Nephron (organoid): ENCODE data around the gene TBPL1.
A peak's percentile ranks its signal among the peaks of the same experiment; 100 is the strongest.

Experiments
- H3K27ac Mint-ChIP-seq, 3 experiments: 2 replicates each; pipeline ENCODE4 v1.8.0; 2020; ENCODE audit warnings: mixed read lengths in 3 of 3, mild to moderate bottlenecking in 2 of 3, moderate library complexity in 1 of 3
- H3K27me3 Mint-ChIP-seq: 2 replicates; pipeline ENCODE4 v1.8.0; 2021; ENCODE audit warnings: low read depth, mild to moderate bottlenecking, moderate library complexity, mixed read lengths
- H3K36me3 Mint-ChIP-seq: 2 replicates; pipeline ENCODE4 v1.8.0; 2020; ENCODE audit warnings: low read depth, mixed read lengths
- H3K4me1 Mint-ChIP-seq: 2 replicates; pipeline ENCODE4 v1.8.0; 2020; ENCODE audit warnings: mixed read lengths
- H3K4me3 Mint-ChIP-seq, 3 experiments: 2 replicates each; pipeline ENCODE4 v1.8.0; 2020; ENCODE audit warnings: mild to moderate bottlenecking in 3 of 3, mixed read lengths in 3 of 3, moderate library complexity in 2 of 3
- H3K9me3 Mint-ChIP-seq: 2 replicates; pipeline ENCODE4 v1.8.0; 2020; ENCODE audit warnings: mixed read lengths
- TF ChIP-seq, protein P1 (sequence below), 3 experiments: fragments of 200-600 bp; sonication (generic); IDR thresholded peaks; one replicate each; pipeline ENCODE4 v1.5.0; 2021; ENCODE audit warnings: antibody characterized with exemption in 3 of 3; ENCODE audit not compliant: unreplicated experiment in 3 of 3

TBPL1 gene

DNA sequence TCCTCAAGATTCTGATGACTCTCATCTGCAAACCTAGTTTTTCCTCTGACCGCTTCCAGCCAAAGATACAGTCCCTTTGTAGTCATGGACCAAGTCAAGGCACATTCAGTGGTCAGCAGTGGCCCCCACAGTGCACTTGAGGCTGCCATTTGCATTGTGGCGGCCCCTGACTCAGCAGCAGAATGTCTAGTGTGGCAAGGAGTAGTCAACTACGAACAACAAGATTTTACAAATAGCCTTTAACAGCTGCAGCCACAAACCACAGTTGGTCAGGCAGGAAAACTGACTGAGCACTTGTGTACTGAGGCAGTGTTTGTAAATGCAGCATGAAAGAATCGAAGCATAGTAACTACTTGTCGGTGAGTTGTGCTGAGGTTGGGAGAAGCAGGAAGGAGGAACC is 49.8 kb downstream of the TBPL1 start:
- Mint-ChIP-seq H3K36me3 (no peaks in the 10 kb centered on the region), H3K27ac (peak overlapping the region in 2 of 3 experiments; percentile 0 to 3), H3K4me1 (peaks cover 19% of the 10 kb centered on the region), H3K4me3 (no peak overlapping the region), H3K9me3 (no peaks in the 10 kb centered on the region), H3K27me3 (peaks cover 4% of the 10 kb centered on the region)
- TF ChIP-seq, protein P1, sequence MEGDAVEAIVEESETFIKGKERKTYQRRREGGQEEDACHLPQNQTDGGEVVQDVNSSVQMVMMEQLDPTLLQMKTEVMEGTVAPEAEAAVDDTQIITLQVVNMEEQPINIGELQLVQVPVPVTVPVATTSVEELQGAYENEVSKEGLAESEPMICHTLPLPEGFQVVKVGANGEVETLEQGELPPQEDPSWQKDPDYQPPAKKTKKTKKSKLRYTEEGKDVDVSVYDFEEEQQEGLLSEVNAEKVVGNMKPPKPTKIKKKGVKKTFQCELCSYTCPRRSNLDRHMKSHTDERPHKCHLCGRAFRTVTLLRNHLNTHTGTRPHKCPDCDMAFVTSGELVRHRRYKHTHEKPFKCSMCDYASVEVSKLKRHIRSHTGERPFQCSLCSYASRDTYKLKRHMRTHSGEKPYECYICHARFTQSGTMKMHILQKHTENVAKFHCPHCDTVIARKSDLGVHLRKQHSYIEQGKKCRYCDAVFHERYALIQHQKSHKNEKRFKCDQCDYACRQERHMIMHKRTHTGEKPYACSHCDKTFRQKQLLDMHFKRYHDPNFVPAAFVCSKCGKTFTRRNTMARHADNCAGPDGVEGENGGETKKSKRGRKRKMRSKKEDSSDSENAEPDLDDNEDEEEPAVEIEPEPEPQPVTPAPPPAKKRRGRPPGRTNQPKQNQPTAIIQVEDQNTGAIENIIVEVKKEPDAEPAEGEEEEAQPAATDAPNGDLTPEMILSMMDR (IDR thresholded peaks at IDR 0.05; ENCODE audit: unreplicated experiment in 3 of 3), result no peak

DNA sequence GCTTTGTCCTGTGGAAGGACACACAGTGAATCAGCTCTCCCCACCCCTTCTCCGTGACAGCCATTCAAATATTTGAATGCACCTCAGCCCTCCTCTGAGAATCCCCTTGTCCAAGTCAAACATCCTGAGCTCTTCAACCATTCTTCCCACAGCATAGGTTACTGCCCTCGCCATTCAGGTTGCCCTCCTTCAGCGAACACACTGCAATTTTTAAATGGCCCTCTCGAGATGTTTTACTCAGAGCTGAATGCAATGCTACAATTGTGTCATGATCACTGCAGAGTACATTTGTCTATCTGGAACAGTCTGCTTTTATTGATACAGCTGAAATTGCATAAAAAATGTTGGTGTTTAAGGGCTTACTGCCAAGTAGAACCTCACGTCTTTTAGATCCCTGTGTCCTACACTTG is 50.5 kb downstream of the TBPL1 start:
- TF ChIP-seq, protein P1 (IDR thresholded peaks at IDR 0.05; ENCODE audit: unreplicated experiment in 3 of 3), result no peak
- peaks cover 4% of the 10 kb centered on the region for H3K27me3 Mint-ChIP-seq
- H3K4me3 Mint-ChIP-seq, result no peak overlapping the region

DNA sequence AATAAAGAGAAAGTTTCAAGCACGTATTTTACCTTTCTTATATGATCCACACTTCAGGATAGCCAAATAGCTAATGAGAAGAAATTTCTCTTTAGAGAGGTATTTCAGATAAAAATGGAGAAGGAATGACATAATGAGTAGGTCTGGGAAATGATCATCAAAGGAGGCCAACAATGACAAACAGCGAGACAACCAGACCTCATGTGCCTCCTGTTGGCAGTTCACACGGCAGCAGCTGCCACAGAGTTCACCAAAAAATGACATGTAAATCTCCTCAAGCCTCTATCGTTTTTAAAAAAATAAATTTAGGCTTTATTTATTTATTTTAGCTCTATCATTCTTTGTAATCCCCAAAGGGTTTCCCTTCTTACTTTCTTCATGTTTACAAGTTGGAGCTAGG is 51.7 kb downstream of the TBPL1 start:
- Mint-ChIP-seq H3K36me3 (no peaks in the 10 kb centered on the region), H3K27ac (no peak overlapping the region), H3K4me1 (peaks cover 19% of the 10 kb centered on the region), H3K27me3 (peaks cover 4% of the 10 kb centered on the region), H3K9me3 (no peaks in the 10 kb centered on the region), H3K4me3 (no peak overlapping the region)
- TF ChIP-seq, protein P1 (IDR thresholded peaks at IDR 0.05; ENCODE audit: unreplicated experiment in 3 of 3), result no peak

More for the DNA sequence above, 50.5 kb downstream of the TBPL1 start:
- peak overlapping the region; percentile 0 to 51 (median 3) for H3K27ac Mint-ChIP-seq
- H3K9me3 Mint-ChIP-seq, result no peaks in the 10 kb centered on the region
- H3K36me3 Mint-ChIP-seq, result no peaks in the 10 kb centered on the region
- H3K4me1 Mint-ChIP-seq, result peaks cover 19% of the 10 kb centered on the region

DNA sequence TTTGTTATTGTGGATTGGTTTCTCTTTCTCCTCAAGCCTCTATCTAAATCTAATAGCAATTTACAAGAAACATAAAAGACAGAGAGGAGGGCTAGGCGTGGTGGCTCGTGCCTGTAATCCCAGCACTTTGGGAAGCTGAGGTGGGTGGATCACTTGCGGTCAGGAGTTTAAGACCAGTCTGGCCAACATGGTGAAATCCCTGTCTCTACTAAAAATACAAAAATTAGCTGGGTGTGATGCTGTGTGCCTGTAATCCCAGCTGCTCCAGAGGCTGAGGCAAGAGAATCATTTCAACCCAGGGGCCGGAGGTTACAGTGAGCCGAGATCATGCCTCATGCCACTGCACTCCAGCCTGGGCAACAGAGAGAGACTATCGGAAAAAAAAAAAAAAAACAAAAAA is 52.8 kb downstream of the TBPL1 start:
- Mint-ChIP-seq H3K4me3 (no peak overlapping the region), H3K27me3 (peaks cover 4% of the 10 kb centered on the region), H3K9me3 (no peaks in the 10 kb centered on the region), H3K36me3 (no peaks in the 10 kb centered on the region), H3K4me1 (peaks cover 19% of the 10 kb centered on the region), H3K27ac (no peak overlapping the region)
- TF ChIP-seq, protein P1 (IDR thresholded peaks at IDR 0.05; ENCODE audit: unreplicated experiment in 3 of 3), result no peak

DNA sequence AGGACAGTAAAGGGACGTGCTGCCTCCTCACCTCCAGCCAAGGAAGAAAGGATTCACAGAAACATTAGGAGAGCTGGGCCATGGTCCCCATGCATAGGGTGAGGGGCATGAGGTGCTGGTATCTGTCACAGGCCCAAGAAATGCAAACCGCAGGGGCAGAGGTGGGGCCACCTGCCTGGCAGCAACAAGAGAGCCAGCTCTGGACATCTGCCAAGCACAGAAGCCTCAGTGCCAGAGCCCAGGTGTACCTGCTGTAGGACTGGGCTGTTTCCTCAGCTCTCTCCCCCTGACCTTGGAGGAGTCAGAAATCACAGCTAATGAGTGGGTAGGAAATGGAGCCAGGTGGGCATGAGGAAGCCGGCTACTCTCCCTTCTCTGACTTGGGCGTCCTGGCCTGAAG is 54.1 kb downstream of the TBPL1 start:
- Mint-ChIP-seq H3K27ac (no peak overlapping the region), H3K4me3 (no peak overlapping the region), H3K4me1 (peaks cover 19% of the 10 kb centered on the region), H3K36me3 (no peaks in the 10 kb centered on the region), H3K9me3 (no peaks in the 10 kb centered on the region), H3K27me3 (peaks cover 4% of the 10 kb centered on the region)
- TF ChIP-seq, protein P1 (IDR thresholded peaks at IDR 0.05; ENCODE audit: unreplicated experiment in 3 of 3), result no peak

DNA sequence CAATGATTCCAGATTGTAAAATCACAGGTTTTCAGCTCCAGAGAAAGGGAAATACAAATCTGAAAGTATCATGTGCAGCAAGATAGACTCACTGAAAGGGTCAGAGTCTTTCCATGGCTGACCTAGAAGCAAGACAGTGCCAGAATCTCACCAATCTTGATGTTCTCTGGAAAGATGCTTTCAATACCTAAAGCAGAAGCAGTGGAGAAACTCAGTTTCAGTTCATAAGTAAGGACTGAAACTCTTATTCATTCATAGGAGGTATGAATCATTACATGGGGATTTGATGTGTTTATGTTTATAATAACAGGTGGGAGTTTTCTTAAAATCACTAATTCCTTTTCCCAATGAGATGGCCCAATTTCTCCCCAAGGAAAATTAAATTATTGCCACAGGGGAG is 56.9 kb downstream of the TBPL1 start:
- Mint-ChIP-seq H3K4me3 (no peak overlapping the region), H3K27me3 (no peaks in the 10 kb centered on the region), H3K36me3 (no peaks in the 10 kb centered on the region), H3K4me1 (no peaks in the 10 kb centered on the region), H3K9me3 (no peaks in the 10 kb centered on the region), H3K27ac (no peak overlapping the region)
- TF ChIP-seq, protein P1 (IDR thresholded peaks at IDR 0.05; ENCODE audit: unreplicated experiment in 3 of 3), result no peak
